GM19351 (cell line): ENCODE results near the gene PRR33.
A peak's percentile ranks its signal among the peaks of the same experiment; 100 is the strongest.

Source experiments
- ATAC-seq: cut with Tn5 transposase; IDR thresholded peaks from one replicate; pipeline ENCODE4 v1.9.1; 2021; ENCODE audit warnings: mild to moderate bottlenecking, moderate library complexity; ENCODE audit not compliant: unreplicated experiment

The PRR33 gene

DNA sequence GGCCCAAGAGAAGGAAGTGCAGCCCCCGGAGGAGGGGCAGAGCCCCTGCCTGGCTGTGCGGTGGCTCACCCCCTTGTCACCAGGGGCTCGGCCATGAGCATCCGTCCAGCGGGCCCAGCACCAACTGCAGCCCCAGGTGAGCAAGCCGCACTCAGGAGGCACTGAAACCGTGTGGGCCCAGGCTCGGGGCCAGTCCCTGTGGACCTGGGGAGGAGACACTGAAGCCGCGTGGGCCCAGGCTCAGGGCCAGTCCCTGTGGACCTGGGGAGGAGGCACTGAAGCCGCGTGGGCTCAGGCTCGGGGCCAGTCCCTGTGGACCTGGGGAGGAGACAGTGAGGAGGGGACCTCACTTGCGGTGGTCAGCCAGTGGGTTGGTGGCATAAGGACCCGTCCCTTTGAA lies 24.9 kb downstream of the PRR33 start:
- no peak for ATAC-seq

DNA sequence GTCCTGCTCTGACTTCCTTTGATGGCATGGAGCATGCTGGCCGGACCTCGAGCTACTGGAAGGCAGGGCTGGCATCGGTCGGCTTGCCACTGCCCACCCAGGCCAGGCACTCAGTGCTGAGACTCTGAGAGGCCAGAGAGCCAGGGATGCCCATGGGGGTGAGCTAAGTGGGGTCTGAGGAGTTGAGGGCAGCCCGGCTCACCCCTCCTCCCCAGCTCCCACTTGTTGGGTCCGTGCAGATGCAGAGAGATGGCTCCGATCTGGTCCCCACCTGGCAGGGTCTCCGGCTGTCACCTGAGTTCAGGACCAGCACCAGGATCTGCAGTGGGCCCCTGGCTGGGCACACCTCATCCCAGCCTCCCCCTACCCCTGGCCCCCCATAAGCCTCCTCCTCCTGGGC lies 25.5 kb downstream of the PRR33 start:
- no peak for ATAC-seq

DNA sequence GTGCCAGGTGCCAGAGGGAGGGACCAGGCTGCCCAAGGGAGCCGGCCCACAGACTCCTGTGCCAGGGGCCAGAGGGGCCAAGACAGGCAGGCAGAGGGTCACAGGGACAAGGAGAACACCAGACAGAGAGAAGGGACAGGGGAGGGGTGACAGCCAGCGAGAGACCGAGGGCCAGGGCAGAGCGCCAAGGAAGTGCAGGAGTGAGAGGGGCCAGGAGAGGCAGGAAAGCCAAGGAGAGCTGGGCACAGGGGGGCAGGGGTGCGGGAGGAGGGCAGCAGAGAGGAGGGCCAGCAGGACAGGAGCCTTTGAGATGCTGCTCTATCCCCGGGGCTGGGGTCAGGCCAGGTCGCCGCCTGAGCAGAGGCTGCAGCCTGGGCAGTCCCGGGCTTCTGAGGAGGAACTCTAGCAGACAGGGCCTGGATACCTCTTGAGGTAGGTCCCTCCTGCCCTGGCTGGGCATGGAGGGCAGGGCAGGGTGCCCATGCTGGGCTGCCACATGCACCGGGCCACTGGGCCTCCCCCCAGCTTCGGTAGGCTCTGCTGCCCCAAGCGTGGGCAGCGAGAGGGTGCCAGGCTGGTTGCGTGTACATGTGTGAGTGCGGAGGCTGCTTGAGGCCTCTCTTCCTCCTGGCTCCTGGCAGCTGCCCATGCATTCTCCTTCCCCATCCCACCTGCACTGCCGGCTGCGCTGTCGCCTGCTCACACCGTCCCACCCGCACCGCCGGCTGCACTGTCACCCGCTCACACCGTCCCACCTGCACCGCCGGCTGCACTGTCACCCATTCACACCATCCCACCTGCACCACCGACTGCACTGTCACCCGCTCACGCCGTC lies 26.6 kb downstream of the PRR33 start:
- no peak for ATAC-seq

DNA sequence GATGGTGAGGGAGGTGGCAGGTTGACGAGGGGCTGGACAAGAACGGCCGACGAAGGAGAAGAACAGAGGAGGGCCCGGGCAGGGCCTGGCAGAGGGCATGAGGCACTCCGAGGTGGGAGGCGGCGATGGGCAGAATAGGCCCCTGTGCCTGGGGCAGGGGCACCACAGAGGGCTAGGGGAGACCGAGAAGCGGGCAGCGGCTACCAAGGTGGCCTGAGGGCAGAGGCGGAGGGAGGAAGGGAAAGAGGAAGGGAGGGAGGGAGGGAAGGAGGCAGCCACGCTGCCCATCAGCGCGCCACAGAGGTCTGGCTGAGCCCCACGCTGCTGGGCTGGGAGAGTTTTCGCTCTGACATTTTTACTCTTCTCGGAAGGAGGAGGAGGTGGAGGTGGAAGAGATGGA lies 27.5 kb downstream of the PRR33 start:
- no peak for ATAC-seq

DNA sequence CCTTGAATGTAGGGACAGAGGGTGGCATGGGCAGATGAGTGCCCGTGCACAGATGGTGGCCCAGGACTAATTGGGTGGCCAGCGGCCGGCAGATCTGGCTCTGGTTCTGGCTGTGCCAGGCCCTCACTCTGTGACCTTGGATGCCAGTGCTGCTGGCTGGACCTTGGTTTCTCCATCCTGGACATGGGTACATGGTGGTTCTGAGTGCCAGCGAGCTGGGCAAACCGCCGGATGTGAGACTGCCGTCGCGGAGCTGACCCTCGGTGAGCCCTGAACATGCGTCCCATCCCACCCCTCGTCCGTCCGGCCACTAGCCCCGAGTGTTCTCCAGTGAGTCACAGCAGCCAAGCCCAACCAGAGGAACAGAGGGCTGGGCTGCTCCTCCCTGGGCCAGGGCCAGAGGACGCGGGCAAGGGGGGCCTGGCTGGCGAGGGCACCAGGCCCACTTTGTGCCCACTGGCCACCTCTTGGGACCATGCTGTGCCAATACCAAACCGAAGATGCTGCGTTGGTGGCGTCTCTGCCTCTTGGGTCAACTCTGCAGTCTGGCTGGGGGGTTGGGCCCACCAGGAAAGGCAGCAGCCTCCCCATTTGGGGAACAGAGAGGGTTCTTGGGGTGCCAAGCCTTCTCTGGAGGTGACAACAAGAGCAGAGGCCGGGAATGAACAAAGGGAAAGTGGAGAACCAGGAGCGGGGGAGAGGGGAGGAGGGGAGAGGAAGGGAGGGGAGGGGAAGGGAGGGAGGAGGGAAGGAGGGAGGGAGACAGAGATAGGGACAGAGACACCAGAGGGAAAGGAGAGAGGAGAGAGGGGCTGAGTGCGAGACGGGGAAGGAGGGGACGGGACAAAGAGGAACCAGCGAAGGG lies 28.1 kb downstream of the PRR33 start:
- ATAC-seq, result no peak

DNA sequence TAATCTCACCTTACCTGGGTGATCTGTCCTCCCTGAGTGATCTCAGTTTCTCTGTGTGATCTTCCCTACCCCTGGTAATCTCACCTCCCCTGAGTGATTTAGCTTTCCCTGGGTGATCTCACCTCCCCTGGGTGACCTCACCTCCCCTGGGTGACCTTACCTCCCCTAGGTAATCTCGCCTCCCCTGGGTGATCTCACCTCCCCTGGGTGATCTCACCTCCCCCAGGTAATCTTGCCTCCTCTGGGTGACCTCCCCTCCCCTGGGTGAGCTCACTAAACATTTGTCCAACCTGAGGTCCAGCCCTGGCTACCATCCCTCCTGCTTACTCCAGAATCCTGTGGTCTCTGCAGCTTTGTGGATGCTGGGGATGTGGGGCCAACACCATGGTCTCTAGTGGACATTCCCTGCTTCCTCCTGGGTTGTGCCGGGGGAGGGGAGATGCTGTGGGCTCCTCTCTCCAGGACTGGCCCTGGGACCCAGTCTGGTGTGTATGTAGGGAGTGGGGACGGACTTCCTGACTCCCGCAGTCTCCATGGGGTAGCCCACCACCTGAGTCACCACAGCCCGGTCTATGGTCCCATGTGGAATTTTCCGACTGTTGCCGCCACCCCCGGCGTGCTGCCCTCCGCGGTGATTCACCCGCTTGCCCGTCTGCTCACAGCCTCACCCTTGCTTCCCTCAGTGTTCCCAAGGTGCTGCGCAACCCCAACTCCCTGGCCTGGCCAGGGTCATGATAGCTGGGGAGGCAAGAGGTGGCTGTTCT lies 28.9 kb downstream of the PRR33 start:
- ATAC-seq, result no peak

DNA sequence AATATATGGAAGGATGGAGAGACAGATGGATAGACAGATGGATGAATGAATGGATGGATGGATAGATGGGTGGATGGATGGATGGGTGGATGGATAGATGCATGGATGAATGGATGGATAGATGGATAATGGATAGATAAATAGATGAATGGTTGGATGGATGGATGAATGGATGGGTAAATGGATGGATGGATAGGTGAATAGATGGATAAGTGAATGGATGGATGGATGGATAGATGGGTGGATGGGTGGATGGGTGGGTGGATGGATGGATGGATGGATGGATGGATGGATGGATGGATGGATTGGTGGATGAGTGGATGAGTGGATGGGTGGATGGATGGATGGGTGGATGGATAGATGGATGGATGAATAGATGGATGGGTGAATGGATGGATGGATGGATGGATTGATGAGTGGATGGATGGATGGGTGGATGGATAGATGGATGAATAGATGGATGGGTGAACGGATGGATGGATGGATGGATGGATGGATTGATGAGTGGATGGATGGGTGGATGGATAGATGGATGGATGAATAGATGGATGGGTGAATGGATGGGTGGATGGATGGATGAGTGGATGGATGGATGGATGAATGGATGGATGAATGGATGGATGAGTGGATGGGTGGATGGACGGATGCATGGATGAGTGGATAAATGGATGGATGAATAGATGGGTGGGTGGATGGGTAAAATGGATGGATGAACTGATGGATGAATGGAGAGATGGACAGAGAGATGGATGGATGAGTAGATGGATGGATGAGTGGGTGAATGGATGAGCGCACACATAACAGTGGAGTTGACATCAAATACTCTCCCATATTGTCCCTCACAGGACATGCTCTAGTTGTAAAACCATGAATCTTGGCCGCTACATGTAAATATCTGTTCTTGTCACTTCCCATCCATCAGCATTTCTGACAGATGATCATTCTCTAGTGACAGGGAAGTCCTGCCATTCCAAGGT lies 30.0 kb downstream of the PRR33 start:
- no peak for ATAC-seq

DNA sequence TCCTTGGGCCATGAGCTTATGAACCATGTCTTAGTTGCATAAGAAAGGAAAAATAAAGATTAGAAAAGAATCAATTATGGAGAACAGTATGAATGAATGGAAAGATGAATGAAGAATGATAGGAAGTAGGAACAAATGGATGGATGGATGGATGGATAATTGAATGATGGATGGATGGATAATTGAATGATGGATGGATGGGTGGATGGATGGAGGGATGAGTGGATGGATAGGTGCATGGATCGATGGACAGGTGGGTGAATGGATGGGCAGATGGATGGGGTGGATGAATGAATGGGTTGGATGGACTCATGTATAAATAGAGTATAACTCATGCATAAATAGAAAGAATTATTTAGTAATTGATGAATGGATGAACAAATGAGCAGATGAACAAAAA lies 31.6 kb downstream of the PRR33 start:
- no peak for ATAC-seq

DNA sequence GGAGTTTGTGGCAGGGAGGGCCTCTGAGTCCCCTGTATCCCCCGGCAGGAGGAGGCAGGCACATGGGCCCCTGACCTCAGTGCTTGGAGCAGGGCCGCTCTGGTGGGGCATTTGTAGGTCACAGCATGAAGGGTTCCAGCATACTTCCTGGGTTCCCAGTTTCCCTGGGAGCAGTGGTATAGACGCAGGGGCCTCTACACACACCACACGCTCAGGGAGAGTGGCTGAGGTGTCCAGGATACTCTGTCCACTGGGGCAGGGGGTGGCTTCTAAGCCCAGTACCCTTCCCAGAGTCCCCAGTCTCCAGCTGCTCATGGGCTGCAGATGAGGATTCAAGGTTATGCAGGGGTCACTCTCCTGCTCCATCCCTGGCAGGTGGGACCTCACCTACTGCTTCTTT lies 32.7 kb downstream of the PRR33 start:
- no peak for ATAC-seq

DNA sequence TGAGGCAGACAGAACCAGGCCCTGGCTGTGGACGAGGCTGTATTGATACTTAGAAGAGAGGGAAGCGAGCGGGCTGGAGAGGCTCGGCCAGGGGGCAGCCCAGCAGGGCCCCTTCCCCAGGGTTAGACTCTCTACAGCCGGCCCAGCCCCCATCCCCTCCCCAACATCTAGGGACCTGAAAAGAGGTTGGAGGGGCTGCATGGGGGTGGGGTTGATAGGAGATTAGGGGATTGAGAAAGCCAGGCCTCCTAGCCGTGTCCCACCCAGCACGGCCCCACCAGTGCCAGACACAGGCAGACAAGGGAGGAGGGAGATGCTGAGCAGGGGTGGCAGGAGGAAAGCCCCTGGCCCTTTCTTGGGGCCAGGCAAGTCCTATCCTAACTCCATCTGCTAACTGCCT lies 33.1 kb downstream of the PRR33 start:
- no peak for ATAC-seq

DNA sequence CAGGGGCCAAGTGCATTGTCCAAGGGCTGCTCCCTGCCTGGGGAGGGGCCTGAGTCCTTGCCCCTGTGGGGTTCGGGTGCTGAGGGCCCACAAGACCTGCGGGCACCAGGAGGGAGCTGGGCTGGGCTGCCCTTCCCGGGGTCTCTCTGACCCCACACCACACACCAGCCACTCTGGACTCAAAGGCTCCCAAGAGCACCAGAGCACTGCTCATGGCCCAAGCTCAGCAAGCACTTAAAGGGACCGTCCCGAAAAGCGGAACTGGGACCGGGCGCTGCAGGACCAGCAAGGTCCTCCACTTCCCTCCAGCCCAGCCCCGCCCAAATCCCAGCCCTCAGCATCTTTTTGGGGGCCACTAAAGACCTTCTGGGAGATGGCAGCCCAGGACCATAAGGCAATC lies 33.5 kb downstream of the PRR33 start:
- no peak for ATAC-seq

DNA sequence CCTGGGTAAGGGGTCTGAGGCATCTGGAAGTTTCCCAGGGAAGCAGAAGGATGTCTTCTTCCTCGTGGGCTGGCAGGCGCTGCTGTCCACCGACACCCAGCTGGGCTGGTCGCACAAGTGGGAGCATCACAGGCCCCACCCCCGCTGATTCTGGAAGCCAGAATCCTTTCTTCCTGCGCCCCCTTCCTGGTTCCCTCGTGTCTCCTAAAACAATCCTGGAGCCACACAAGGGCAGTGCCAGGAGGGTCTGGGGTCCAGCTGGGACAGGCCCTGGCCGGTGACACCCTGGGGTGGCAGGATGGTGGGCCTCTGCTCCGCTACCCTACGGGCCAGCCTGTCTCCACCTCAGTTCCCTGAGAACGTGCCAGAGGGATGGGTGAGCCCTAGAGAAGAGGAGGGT lies 34.6 kb downstream of the PRR33 start:
- ATAC-seq, result no peak

DNA sequence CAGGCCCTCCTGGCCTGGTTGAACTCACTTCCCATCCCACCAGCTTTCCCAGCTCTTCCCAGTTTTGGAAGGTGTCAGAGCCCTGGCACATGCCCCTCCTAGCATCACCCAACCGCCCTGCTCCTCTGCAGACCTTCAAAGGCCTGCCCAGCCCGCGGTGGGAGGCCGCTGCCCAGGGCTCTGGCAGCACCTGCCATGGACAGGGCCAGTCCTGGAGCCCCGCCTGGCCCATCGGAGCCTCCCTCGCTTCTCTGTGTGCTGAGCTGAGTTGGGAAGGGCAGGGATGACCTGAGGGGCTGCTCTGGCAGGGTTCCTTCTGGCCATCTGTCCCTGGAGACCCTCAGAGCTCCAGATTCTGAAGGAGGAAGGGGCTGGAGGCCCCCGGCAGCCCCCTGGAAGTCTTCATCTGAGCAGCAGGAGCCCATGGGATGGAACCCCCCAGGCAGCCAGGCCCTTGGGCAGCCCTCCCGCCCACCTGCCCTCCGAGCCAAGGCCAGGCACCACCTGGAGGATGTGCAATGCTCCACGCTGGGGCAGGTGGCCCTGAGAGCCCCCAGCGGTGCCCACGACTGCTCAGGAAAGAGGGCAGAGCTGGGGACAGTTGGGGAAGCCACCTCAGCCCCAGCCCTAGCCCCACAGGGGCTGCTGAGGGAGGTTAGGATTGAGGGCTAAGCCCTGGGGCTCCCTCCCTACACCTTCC lies 35.2 kb downstream of the PRR33 start:
- no peak for ATAC-seq

DNA sequence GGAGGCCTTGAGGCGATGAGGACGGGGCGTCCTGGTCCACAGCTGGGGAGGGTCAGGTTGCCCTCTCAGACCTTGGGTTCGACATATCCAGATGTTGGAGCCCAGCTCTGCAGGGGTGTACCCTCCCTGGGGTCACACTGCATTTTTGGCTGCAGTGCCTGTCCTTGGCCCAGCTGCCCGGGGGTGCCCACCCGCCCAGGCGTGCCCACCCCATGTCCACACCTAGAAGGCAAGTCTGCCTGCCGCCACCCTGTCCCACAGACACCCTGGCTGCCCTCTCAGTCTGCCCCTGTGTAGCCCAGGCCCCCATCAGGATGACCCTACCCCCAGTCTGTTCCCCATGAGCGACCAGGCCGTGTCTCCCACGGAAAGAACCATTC lies 35.8 kb downstream of the PRR33 start:
- no peak for ATAC-seq

DNA sequence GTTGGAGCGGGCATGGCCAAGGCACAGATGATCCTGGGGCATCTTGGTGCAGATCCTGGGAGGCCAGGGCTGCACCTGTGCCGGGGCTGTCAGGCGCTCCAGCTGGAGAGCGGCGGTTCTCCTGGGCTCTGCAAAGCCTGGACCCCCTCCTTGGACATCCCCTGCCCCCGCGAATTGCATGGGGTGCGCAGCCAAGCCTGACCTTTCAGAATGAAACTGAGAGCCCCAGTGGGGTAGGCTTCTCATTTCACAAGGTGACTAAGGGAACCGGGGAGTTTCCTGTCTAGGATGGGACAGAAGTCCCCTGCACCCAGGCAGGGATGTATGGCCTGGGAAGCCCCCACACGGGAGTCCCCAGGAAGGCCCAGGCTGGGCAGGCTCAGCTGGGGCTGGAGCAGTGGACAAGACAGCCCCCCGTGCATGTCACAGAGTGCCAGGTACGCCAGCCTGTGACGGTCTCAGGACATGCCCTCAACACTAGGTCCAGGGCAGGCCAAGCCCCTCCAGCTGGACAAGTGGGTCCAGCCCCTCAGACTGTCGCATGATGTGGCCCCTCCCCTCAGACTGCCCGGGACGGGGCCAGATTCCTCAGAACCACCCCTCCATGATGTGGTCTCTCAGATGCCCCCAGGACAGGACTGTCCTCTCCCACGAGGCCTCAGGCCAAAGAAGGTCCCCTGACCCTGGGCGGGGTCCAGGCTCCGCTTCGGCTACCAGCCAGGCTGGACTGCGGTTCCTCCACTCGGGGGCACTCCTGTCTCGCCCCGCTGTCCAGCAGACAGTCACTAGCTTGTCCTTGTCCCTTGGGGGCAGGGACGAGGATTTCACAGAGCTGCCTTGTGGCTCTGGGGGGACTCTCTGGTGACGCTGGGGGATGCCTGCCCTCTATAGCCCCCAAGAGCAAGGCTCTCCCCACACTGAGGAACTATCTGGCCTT lies 36.5 kb downstream of the PRR33 start:
- peak; percentile 41 for ATAC-seq

DNA sequence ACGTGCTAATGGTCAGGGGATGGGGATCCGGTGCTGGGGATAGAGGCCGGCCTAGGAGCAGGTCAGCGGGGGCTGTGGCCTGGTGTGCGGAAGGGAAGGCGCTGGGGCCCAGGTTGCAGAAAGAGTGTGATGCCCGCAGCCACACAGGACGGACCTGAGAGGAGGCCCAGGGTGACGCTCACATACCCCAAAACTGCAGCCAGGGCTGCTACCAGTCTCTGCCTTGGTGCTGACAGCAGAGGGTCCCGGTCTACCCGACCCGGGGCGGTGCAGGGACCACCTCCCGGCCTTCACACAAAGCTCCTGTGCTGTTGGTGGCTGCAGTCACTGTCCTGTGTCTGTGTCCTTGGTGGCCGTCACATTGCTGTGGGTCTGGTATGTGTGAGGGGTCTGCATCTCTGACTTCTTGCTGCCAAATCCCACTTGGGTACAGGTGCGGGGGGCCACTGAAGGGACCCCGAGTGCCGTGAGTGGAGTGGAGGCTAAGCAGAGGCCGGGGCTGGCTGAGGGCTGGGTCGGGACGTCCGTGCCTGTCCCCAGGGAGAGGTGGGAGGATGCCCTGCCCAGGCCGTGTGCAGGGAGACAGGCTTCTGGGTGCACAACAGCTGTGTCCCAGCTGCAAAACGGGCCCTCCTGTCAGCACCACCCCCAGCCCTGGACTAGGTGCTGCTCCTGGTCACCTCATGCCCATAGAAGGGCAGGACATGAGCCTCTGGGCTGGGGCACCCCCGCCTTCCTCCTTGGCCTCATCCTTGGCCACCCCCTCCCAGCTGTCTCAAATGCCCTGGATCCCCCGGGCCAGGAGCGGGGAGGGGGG lies 37.4 kb downstream of the PRR33 start:
- peak; percentile 17 for ATAC-seq

DNA sequence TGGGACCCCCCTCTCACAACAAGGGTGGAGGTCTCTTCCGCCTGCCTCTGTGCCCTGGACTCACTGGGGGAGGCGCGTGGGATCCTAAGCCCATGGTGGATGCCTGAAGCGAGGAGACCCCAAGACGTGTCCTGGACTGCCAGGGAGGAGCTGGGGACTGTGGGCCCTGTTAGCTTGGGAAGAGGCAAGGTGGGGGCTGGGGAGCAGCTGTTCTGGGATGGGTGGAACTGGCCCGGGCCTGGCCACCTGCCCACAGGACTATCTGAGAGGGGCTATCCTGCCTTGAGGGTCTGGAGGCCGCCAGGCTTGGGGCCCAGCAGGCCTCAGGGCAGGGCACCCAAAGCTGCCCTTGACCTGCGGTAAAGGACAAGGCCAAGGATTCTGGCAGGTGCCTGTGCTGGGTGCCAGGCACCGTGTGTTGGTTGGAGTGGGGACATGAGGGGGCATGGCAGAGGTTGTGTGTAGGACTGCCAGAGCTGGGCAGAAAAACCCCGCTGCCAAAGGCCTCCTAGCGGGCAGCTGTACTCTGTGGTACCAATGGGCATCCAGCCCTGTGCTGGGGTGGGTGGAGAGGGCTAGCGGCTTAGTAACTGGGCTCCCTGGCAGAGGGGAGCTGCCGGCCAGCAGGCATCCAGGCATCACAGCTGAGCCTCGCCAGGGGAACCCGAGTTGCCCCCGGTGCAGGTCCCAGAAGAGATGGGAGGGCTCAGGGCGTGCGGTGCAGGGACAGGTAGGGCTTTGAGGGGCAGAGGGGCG lies 38.1 kb downstream of the PRR33 start:
- ATAC-seq, result no peak
